Measurements from ENCODE around the gene FAM53A. TPM values are rescaled to one million over a fixed set of nuclear protein-coding genes. Genes with fewer than 3 reads are reported as not detected.

Gene FAM53A
- polyA plus RNA-seq, 2 of the 4 experiments (the other 2 are of a cell fraction), result 0.87 to 1.2 TPM

- TF ChIP-seq MYC (IDR thresholded peaks at IDR 0.05; ENCODE audit: borderline replicate concordance, low read length) (no peak), KDM5A (IDR thresholded peaks at IDR 0.05) (no peak), GATA3 (IDR thresholded peaks at IDR 0.05; ENCODE audit: borderline replicate concordance) (no peak), SREBF2 (IDR thresholded peaks at IDR 0.05) (no peak), JUNB (IDR thresholded peaks at IDR 0.05) (no peak), RAD21 (conservative IDR thresholded peaks at IDR 0.05 in 1 of 2, IDR thresholded peaks at IDR 0.05 in 1 of 2) (no peak), EP300 (IDR thresholded peaks at IDR 0.05) (no peak), POLR2AphosphoS2 (conservative IDR thresholded peaks at IDR 0.05; ENCODE audit: low read length) (no peak), MAX (IDR thresholded peaks at IDR 0.05) (no peak)
Observed at GRCh38 chr4:1644891-1645657, 39.0 kb downstream of the FAM53A start (continued).

DNA sequence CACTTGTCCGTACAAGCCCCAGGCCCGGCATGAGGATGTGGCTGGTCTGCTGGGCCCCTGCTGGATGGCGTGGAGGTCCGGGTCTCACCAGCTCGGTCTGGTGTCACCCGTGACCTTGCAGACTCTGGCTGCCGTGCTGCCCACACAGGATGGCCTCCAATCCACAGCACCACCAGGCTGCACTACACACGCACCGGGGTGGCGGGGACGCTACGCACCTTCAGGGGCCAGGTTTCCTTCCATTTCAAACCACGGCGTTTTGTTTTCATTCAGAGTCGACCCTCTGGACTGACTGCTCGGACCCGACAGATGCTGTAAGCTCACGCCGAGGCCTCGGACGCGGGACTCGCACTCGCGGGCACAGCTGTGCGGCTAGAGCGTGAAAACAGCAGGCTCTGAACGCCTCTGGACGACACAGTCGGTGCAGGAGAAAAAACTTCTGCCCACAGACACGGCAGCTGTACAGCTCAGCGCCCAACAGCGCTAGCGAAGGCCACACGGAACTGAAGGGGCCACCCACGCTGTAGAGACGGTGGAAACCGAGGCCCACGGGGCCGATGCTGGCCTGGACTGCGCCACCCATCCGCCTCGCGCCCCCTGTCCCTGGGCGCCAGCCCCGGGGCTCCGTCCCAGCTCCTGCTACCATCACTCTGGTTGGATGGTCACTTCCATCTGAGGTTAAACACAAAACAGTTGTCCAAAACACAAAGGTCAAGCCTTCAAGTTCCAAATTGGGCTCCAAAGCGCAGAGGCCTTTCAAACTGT lies 40.0 kb downstream of the FAM53A start:
- WGBS (ENCODE audit: missing lambda C conversion rate), result 89% methylated on average over 43 of the region's 48 CpGs
- H3K9me3 ChIP-seq, result no peaks in the 10 kb centered on the region
- ATAC-seq, result no peak
- no peak for DNase-seq (ENCODE audit: low read depth in 1 of 2, low spot score in 1 of 2)
- FAIRE-seq, result no peak
- no peaks in the 10 kb centered on the region for H3K4me1 ChIP-seq
- H3K4me3 ChIP-seq, result no peak overlapping the region
- no peak overlapping the region for H3K27ac ChIP-seq
- ChIA-PET CTCF (no interaction called here), POLR2A (no interaction called here)
- no peak overlapping the region for H3K4me2 ChIP-seq
- TF ChIP-seq, protein P1, sequence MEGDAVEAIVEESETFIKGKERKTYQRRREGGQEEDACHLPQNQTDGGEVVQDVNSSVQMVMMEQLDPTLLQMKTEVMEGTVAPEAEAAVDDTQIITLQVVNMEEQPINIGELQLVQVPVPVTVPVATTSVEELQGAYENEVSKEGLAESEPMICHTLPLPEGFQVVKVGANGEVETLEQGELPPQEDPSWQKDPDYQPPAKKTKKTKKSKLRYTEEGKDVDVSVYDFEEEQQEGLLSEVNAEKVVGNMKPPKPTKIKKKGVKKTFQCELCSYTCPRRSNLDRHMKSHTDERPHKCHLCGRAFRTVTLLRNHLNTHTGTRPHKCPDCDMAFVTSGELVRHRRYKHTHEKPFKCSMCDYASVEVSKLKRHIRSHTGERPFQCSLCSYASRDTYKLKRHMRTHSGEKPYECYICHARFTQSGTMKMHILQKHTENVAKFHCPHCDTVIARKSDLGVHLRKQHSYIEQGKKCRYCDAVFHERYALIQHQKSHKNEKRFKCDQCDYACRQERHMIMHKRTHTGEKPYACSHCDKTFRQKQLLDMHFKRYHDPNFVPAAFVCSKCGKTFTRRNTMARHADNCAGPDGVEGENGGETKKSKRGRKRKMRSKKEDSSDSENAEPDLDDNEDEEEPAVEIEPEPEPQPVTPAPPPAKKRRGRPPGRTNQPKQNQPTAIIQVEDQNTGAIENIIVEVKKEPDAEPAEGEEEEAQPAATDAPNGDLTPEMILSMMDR (IDR thresholded peaks at IDR 0.05), result no peak
- TF ChIP-seq CBX2 (IDR thresholded peaks at IDR 0.05; ENCODE audit: borderline replicate concordance, low read depth) (no peak), FOSL2 (IDR thresholded peaks at IDR 0.05) (no peak), FOSL2 (CRISPR knock-in tag; IDR thresholded peaks at IDR 0.05) (no peak), RCOR1 (IDR thresholded peaks at IDR 0.05; ENCODE audit: low read depth, low read length) (no peak), HOXB13 (CRISPR knock-in tag; IDR thresholded peaks at IDR 0.05; ENCODE audit: low read depth) (no peak), TP53 (CRISPR knock-in tag; IDR thresholded peaks at IDR 0.05) (no peak), ZNF302 (CRISPR knock-in tag; IDR thresholded peaks at IDR 0.05) (no peak), SREBF2 (IDR thresholded peaks at IDR 0.05) (no peak), EP300 (IDR thresholded peaks at IDR 0.05) (no peak)
- TF ChIP-seq, protein P2, sequence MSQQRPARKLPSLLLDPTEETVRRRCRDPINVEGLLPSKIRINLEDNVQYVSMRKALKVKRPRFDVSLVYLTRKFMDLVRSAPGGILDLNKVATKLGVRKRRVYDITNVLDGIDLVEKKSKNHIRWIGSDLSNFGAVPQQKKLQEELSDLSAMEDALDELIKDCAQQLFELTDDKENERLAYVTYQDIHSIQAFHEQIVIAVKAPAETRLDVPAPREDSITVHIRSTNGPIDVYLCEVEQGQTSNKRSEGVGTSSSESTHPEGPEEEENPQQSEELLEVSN (IDR thresholded peaks at IDR 0.05; ENCODE audit: borderline replicate concordance, low read depth), result no peak
- TF ChIP-seq, protein P3, sequence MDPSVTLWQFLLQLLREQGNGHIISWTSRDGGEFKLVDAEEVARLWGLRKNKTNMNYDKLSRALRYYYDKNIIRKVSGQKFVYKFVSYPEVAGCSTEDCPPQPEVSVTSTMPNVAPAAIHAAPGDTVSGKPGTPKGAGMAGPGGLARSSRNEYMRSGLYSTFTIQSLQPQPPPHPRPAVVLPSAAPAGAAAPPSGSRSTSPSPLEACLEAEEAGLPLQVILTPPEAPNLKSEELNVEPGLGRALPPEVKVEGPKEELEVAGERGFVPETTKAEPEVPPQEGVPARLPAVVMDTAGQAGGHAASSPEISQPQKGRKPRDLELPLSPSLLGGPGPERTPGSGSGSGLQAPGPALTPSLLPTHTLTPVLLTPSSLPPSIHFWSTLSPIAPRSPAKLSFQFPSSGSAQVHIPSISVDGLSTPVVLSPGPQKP (IDR thresholded peaks at IDR 0.05; ENCODE audit: low read depth, low read length), result no peak

Measured in A549 (cell line).